HTERT RPE-1 (cell line): Measurements from ENCODE around the gene KRT31.
"Not testable (repeated sequence)": the region's sequence is repeated elsewhere in the genome, so short reads cannot be mapped to it uniquely, and the experiment has no call there.

ENCODE experiments used
- in situ Hi-C: fragments of 300-500 bp; cut with MboI; formaldehyde crosslinking; loops from 4 replicates; pipeline ENCODE4 v1.14.3; 2020; ENCODE audit warnings: low sequenced_read_pairs

Gene KRT31

GRCh38 chr17:41396996-41397660, at the start of gene KRT31:
Gene KRT31 (minus strand): TSS chr17:41397608. CDS start chr17:41397539, 69 bp downstream.
- in situ Hi-C loops = no loop called here

- in situ Hi-C loops = no loop called here
Measured at GRCh38 chr17:41446806-41447205, 49.4 kb upstream of the KRT31 start.

GRCh38 chr17:41444640-41445039, 47.2 kb upstream of the KRT31 start:
- in situ Hi-C loops = no loop called here

GRCh38 chr17:41444186-41444585, 46.8 kb upstream of the KRT31 start:
- in situ Hi-C loops = no loop called here

GRCh38 chr17:41442739-41443138, 45.3 kb upstream of the KRT31 start:
- in situ Hi-C loops = no loop called here

- in situ Hi-C loops = no loop called here
Measured at GRCh38 chr17:41440531-41441033, 43.2 kb upstream of the KRT31 start, which contains the start of gene KRT38. Gene KRT38 (minus strand): TSS chr17:41440983. CDS start chr17:41440921, 62 bp downstream.

GRCh38 chr17:41439375-41439774, 42.0 kb upstream of the KRT31 start:
- in situ Hi-C loops = no loop called here

GRCh38 chr17:41437769-41438168, 40.4 kb upstream of the KRT31 start:
- in situ Hi-C loops = no loop called here

- in situ Hi-C loops = no loop called here
Measured at GRCh38 chr17:41437254-41437653, 39.8 kb upstream of the KRT31 start.

- in situ Hi-C loops = no loop called here
Measured at GRCh38 chr17:41434415-41434814, 37.0 kb upstream of the KRT31 start.

GRCh38 chr17:41434005-41434404, 36.6 kb upstream of the KRT31 start:
- in situ Hi-C loops = no loop called here

GRCh38 chr17:41433586-41433985, 36.2 kb upstream of the KRT31 start:
- in situ Hi-C loops = no loop called here

- in situ Hi-C loops = not testable (repeated sequence)
Measured at GRCh38 chr17:41430376-41430775, 33.0 kb upstream of the KRT31 start.

- in situ Hi-C loops = no loop called here
Measured at GRCh38 chr17:41429667-41430066, 32.3 kb upstream of the KRT31 start.

GRCh38 chr17:41428591-41429291, 31.3 kb upstream of the KRT31 start:
- in situ Hi-C loops = no loop called here

- in situ Hi-C loops = no loop called here
Measured at GRCh38 chr17:41424111-41424635, 26.8 kb upstream of the KRT31 start, which contains the start of gene KRT37. Gene KRT37 (minus strand): TSS chr17:41424585. CDS start chr17:41424523, 62 bp downstream.

GRCh38 chr17:41422586-41422985, 25.2 kb upstream of the KRT31 start:
- in situ Hi-C loops = not testable (repeated sequence)

- in situ Hi-C loops = no loop called here
Measured at GRCh38 chr17:41421617-41422016, 24.2 kb upstream of the KRT31 start.

- in situ Hi-C loops = no loop called here
Measured at GRCh38 chr17:41421116-41421515, 23.7 kb upstream of the KRT31 start.

GRCh38 chr17:41420134-41420533, 22.7 kb upstream of the KRT31 start:
- in situ Hi-C loops = no loop called here

GRCh38 chr17:41419716-41420115, 22.3 kb upstream of the KRT31 start:
- in situ Hi-C loops = no loop called here
